Stimulated activated CD8-positive, alpha-beta memory T cell treated with anti-CD3 and anti-CD28 coated beads, Interleukin-4, amount 100 ng/mL, for 1 hour (primary cell): ENCODE measurements around the gene PTGER3.

ENCODE experiments used
- DNase-seq, 2 donors: peaks; one replicate each; pipeline ENCODE4 v3.0.0-alpha.2; 2020; ENCODE audit warnings: low read depth in 2 of 2, low spot score in 1 of 2

The PTGER3 gene

GRCh38 chr1:71053146-71053545 is 5.5 kb upstream of the PTGER3 start:
- DNase-seq, result no peak

- no peak for DNase-seq
These were observed 2.5 kb upstream of the PTGER3 start for GRCh38 chr1:71049951-71050598.

DNA sequence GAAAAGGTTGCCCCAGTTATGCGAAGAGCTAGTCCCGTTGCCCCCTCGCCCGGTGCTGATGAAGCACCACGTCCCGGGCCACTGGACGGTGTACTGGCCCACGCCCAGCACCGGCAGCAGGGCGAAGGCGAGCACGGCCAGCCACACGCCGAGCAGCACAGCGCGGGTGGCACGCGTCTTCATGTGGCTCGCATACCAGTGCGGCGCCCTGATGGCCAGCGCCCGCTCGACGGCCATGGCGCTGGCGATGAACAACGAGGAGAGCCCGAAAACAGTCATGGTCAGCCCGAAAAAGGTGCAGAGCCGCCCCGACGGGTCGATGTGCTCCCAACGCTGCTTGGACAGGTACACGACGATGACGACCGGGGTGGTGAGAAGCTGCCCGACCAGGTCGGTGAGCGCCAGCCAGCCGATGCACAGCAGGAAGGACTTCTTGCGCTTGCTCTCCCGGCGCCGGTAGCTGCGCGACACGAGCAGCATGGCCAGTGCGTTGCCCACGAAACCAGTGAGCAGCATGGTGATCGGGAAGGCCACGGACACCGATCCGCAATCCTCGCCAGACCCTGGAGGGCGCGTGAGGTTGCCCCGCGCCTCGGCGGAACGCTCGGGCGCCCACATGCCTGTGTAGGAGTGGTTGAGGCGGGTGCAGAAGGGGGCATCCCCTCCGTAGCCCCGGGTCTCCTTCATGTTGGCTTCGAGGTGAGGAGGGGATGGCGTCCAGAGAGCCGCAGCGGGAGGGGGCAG is 553 bp downstream of the PTGER3 start:
- no peak for DNase-seq

DNA sequence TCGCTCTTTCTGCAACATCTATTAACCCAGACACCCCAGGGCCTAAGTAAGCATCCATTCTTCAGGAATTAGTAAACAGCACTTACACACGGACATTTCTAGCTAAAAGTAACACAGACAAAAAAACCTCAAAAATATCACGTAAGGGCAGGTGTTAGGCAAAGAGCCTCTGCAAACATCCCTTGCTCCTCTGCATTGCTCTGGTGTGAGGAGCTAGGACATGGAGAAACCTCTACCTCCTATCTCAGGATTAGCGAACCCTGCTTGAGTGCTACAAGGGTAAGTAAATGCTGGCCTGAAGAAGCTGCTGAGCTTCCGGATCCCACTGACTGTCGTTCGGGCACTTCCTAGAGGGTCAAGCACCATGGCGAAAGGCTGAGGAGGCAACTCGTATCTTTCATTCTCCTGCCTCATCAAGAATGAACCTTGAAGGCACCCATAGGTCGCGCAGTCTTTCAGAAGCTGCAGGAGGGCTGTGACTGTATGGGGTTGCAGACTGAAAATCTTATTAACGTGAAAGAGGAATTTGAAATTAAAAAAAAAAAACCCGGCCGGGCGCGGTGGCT is 2.1 kb downstream of the PTGER3 start:
- DNase-seq, result no peak

- DNase-seq, result no peak
These were observed 2.8 kb downstream of the PTGER3 start for GRCh38 chr1:71044833-71045232.

DNA sequence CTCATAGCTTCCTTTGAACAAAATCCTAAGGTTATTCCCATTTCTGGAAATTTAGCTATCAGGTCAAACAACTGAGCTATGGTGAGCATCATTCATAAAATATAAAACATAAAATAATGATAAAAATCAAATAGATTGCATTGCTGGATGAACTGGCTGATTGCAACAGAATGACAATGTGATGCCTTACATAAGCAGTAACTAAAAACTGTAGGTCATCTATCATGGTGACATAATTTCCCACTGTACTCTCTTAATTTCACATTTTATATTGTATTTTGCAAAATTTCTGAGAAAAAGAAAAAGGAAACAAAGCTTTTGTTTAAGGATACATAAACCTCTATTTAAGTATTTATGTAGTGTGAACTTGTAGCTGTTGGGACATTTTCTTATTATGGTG is 4.6 kb downstream of the PTGER3 start:
- no peak for DNase-seq

DNA sequence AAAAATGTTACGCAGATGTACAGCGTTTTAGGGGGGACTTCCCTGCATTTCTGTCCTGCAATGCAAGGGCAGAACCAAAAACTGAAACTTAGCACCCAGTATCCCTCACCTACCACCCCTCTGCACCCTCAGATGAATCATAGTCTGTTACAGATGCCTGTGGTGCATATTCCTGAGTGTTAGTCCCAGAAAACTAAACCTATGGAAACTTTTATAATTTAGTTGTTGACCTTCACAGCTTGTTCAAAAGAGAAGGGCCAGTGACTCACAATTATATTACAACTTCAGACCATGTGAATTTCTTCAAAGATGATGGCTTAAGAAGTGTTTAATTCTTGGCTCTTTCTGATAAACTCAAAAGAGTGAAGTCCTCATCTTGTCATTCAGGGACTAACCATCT is 5.8 kb downstream of the PTGER3 start:
- no peak for DNase-seq

DNA sequence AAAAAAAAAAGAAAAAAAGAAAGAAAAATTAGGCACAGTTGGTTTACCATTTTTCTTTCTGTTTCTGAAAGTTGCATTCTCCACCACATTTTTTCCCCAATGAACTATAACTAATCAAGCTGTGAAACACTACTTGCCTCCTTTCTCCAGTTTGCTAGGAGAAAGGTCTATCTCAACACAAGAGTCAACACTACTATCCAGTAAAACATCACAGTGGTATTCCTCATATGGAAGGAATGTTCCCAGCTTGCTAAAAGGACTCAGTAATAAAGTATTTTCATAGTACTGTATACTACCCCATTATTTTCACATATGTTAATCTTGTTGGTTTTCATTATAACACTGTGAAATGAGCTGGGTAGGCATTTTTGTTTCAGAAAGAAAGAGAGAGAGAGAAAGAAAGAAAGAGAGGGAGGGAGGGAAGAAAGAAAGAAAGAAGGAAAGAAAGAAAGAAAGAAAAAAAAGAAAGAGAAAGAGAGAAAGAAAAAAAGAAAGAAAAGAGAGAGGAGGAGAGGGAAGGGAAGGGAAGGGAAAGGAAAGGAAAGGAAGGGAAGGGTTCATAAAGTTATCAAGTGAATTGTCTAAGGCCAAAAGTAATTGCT is 7.9 kb downstream of the PTGER3 start:
- no peak for DNase-seq

DNA sequence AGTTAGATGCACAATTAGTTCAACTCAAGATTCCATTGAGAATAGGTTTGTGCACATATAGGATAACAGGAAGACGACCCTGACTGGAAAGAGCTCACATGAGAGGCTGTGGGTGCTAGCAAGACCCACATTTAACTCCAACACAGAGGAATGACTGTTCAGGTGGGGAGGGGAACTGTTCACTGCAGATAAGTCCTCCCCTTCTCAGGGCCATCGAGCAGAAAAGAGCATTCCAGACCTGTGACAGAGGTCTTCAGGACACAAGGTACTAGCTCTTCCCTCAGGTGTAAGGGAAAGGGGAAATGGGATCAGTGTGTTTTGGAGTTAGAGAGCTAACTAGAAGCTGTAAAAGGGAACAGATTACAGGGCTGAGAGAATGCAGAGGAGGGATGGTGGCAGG is 8.7 kb downstream of the PTGER3 start:
- no peak for DNase-seq

- no peak for DNase-seq
These were observed 9.6 kb downstream of the PTGER3 start for GRCh38 chr1:71037829-71038620.

DNA sequence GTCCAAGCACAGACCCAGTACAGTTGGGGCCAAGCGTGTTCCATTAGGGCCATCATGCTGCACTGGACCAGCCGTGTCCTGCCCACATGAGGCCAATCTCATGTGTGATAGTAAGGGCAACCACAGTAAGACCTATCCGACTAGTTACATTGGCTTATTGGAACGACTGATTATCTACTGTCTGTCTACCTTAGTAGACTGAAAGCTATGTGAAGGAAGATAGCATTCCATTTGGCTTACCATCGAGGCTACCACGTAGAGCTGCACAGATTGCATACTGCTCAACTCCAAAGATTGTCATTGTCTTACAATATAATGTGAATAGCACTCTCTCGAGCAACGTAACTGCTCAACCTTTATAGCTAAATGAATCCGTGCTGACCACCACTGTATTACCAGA is 10.6 kb downstream of the PTGER3 start:
- no peak for DNase-seq

DNA sequence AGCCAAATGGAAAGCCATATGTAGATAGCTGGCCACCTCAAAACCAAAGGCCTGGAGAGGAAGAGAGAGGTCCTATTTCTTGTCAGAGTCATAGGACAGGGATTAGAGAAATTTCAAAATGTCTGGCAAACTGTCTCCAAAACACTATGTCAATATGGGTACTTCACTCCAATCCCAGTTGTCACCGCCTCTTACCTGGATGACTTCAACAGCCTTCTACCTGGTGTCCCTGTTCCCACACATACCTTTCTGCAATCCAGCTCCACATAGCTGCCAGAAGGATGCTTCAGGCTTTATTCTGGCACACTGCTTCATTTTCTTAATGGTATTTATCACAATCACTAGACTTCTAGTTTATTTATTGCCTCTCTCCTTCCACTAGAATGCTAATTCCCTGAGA is 14.5 kb downstream of the PTGER3 start:
- DNase-seq, result no peak

DNA sequence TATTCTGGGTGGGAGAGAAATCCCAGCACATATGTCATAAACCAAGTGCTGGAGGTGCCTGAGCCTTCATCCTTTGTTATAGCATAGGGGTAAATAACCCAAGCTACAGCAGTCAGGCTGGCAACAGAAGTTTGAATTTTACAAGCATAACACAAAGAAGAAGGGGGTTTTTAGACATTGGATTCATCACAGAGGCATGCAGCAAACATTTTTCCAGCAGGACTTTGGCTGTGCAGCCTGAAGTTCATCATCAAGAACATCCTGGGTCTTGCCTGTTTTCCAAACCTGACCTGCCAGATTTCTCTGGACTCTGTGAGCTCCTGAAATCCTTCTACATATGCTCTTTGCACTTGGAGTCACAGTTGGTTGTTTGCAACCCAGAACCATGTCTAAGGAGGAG is 16.2 kb downstream of the PTGER3 start:
- no peak for DNase-seq

- DNase-seq, result no peak
These were observed 17.6 kb downstream of the PTGER3 start for GRCh38 chr1:71030026-71030425.

DNA sequence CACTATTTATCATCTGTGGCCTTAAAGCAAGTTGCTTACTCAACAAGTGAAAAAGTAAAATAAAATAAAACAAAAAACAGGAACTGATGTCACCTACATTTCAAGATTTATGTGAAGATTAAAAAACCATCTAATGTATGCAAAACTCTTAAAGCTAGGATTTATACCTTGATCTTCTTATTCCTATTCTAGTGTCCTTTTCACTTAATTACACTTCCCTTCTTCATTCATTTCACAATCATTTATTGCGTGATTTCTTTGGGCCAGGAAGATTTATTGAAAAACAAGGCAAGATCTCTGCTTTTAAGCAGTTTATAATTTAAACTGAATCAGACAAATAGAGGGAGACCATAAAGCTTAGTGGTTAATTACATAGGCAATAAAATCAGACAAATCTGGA is 18.6 kb downstream of the PTGER3 start:
- no peak for DNase-seq

- no peak for DNase-seq
These were observed 19.6 kb downstream of the PTGER3 start for GRCh38 chr1:71027991-71028390.

DNA sequence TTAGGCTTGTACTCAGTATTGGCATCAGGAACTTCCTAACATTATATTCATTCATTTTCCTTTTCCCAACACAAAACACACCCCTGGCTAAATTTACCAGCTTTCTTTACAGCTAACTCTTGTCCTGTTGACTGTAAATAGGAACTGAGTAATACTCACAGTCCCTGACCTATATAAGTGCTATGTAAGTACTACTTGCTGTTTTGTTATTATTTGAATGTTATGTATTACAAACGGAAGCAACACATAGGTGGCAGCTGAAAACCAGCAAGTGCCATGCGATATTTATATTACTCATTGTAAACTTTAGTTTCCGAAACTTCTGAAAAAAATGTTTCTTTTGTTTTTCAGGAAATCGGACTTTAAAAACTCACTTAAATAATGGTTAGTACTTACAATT is 21.5 kb downstream of the PTGER3 start:
- no peak for DNase-seq

DNA sequence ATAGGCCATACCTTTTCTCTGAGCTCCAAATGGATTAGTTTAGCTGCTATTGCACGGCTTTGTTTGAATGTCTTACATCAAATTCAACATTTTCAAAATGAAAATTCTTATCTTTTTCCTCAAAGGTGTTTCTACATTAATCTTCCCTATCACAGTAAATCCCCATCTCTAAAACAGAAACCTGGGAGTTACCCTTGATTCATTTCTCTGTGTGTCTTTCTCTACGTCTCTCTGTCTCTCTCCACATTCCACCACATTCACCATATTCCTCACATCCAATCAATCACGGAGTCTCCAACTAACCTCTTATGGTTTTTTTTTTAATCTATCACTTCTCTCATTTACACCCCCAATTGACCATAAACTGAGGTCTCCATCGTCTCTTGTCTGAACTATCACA is 24.1 kb downstream of the PTGER3 start:
- no peak for DNase-seq

GRCh38 chr1:71019233-71019969 is 28.2 kb downstream of the PTGER3 start:
- DNase-seq, result no peak

GRCh38 chr1:71018791-71019190 is 28.8 kb downstream of the PTGER3 start:
- DNase-seq, result no peak

DNA sequence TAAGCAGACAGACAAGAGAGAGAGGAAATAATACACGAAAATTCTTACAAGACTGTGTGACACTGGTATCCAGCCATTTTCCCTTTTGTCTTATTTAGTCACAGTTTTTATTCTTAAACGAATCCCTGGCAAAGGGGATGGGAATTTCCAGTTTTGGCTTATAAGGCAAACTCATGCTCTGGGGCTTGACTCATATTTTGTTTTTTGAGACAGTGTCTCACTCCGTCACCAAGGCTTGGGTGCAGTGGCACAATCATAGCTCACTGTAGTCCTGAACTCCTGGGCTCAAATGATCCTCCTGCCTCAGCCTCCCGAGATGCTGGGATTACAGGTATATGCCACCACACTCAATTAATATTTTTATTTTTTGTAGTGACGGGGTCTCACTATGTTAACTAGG is 31.9 kb downstream of the PTGER3 start:
- no peak for DNase-seq
